GM11168 (cell line): ENCODE data around the gene RAN.
"Not testable (repeated sequence)": the region's sequence is repeated elsewhere in the genome, so short reads cannot be mapped to it uniquely, and the experiment has no call there.

ENCODE experiments used
- in situ Hi-C: fragments of 300-500 bp; cut with MboI; formaldehyde crosslinking; loops from one replicate; pipeline ENCODE4 v1.12.0; 2022; ENCODE audit warnings: low sequenced_read_pairs; ENCODE audit not compliant: unreplicated experiment

Gene RAN

GRCh38 chr12:130876758-130877157 lies 4.9 kb downstream of the RAN start:
- in situ Hi-C loops = no loop called here

DNA sequence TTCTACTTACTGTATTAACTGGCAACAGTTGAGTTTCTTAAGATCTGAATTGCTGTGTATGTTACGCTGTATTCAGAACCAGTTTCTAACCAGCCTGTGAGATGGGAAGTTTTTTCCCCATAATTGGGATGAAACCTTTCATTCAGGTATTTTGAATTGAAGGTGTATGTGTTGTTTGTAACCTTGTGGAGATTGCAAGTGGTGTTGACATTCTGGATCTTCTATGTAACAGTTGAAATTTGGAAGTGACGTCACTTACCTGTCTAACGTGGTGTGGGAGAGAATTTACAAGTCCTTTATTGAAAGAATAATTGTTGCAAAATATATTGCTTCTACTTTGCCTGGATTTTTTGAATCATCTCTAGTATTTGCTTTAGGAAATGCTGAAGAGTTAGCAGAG lies 5.5 kb downstream of the RAN start:
- in situ Hi-C loops = no loop called here

- in situ Hi-C loops = no loop called here
Observed at GRCh38 chr12:130878193-130879185, 6.6 kb downstream of the RAN start.

GRCh38 chr12:130879212-130879686 lies 7.4 kb downstream of the RAN start:
- in situ Hi-C loops = no loop called here

- in situ Hi-C loops = no loop called here
Observed at GRCh38 chr12:130879781-130880389, 8.0 kb downstream of the RAN start.

GRCh38 chr12:130880411-130880885 lies 8.6 kb downstream of the RAN start:
- in situ Hi-C loops = no loop called here

DNA sequence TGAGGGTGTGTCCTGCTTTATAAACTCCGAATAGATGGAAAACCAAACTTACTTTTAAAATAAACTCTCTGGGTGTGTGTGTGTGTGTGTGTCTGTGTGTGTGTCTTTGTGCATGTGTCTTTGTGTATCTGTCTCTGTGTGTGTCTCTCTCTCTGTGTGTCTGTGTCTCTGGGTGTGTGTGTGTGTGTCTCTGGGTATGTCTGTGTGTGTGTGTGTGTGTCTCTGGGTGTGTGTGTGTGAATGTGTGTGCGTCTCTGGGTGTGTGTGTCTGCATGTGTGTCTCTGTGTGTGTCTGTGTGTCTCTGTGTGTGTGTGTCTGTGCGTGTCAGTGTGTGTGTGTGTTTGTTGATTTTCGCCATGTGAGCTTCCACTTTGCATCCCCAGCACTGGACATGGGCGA lies 9.2 kb downstream of the RAN start:
- in situ Hi-C loops = no loop called here

DNA sequence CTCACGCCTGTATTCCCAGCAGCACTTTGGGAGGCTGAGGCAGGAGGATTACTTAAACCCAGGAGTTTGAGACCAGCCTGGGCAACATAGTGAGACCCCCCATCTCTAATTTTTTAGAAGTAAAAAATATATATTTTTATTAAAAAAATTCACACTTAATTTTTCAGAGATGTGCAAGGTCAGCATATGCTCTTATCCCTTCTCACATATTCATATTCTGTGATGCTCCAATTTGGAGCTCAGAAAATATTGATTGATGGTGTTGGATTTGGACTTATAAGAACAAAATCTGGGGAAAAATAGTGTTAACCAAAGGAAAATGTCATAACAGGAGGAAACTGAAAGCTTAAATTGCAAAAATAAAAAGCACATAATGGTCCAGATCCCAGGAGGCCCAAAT lies 9.7 kb downstream of the RAN start:
- in situ Hi-C loops = no loop called here

DNA sequence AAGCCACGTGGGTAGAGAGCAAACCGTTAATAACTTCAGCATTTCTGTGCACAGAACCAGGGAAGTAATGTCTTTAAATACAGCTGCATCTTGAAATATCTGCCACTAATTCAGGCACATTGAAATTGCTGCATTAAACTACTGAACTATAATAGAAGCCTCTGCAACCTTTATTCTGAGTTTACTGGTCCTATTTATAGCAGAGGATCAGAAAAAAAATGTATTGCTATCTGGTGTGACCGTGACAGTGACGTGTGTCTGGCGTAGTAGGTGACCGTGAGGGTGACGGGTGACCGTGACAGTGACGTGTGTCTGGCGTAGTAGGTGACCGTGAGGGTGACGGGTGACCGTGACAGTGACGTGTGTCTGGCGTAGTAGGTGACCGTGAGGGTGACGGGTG lies 15.3 kb downstream of the RAN start:
- in situ Hi-C loops = not testable (repeated sequence)

GRCh38 chr12:130904064-130904463 lies 32.2 kb downstream of the RAN start:
- in situ Hi-C loops = no loop called here

DNA sequence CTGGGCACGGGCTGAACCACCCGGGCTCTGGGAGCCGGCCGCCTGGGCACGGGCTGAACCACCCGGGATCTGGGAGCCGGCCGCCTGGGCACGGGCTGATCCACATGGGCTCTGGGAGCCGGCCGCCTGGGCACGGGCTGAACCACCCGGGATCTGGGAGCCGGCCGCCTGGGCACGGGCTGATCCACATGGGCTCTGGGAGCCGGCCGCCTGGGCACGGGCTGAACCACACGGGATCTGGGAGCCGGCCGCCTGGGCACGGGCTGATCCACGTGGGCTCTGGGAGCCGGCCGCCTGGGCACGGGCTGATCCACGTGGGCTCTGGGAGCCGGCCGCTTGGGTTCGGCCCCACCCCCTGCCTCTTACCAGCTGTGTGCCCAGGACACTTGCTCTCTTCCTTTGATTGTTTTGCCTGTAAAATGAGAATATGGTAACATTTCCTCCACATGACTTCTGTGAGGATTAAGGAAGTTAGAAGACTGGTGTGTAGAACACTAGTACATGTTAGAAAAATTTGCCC lies 33.1 kb downstream of the RAN start:
- in situ Hi-C loops = not testable (repeated sequence)

GRCh38 chr12:130909111-130909510 lies 37.2 kb downstream of the RAN start:
- in situ Hi-C loops = no loop called here

DNA sequence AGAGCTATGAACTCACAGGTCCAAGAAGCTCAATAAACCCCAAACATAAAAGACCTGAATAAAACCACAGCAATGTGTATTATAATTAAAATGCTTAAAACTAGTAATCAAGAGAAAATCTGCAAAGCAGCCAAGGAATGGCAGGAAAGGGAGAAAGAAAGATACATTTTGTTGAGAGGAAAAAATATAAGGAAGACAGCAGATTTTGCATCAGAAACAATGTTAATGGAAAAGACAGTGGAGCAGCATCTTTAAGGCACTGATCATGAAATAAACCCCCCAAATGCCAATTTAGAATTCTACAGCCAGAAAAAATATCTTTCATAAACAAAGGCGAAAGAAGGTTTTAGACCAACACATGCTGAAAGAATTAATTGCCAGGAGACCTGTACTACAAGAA lies 39.3 kb downstream of the RAN start:
- in situ Hi-C loops = no loop called here

- in situ Hi-C loops = no loop called here
Observed at GRCh38 chr12:130911933-130912332, 40.1 kb downstream of the RAN start.

DNA sequence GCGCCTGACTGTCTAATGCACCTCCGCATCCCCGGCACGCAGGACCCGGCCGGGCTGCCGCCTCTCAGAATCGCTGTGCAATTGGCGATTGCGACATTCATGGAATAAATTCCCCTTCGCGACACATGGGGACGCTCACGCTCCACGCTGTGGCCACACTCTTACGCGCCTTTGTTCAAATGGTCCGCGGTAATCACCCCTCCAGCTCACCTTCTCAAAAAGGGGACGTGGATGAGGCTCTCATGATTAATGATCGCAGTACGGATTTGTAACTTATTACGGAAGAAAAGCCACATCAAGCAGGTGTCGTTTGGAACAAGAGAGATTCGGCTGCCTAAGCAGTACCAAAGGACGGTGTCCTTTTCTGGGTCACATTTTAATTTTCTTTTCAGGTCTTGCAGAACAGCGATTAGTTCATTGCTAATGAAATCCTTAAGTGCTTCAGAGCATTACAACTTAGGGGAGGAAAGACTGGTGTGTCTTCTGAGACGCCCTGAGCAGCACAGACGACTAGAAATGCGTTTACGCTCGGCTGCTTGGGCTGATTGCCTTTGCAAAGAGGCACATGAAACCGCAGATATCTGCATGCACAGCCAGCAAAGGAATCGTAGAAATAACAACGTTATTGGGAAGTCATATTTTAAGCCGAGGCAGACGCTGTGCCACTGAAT lies 44.5 kb downstream of the RAN start:
- in situ Hi-C loops = no loop called here

DNA sequence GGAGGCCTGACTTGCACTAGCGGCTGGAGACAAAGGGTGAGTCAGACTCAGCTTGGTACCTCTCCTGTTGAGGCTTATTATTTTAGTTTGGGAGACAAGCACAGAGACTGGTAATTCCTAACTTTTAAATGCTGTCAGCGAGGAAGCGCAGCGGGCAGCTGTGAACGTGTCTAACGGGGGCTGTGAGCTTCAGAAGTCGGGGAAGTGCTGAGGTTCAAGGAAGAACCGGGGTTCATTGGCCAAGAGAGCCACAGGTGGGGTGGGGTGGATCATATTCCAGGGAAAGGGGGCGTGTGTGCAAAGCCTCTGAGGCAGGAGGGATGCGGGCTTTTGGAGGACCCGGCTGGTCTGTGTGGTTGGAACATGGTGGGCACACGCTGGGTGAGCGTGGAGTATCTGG lies 45.7 kb downstream of the RAN start:
- in situ Hi-C loops = no loop called here

DNA sequence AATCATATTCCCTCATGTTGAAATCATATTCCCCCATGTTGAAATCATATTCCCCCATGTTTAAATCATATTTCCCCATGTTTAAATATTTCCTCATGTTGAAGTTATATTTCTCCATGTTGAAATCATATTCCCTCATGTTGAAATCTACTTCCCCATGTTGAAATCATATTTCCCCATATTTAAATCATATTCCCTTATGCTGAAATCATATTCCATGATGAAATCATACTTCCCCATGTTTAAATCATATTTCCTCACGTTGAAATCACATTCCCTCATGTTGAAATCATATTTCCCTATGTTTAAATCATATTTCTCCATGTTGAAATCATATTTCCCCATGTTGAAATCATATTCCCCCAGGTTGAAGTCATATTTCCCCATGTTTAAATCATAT lies 47.2 kb downstream of the RAN start:
- in situ Hi-C loops = no loop called here

DNA sequence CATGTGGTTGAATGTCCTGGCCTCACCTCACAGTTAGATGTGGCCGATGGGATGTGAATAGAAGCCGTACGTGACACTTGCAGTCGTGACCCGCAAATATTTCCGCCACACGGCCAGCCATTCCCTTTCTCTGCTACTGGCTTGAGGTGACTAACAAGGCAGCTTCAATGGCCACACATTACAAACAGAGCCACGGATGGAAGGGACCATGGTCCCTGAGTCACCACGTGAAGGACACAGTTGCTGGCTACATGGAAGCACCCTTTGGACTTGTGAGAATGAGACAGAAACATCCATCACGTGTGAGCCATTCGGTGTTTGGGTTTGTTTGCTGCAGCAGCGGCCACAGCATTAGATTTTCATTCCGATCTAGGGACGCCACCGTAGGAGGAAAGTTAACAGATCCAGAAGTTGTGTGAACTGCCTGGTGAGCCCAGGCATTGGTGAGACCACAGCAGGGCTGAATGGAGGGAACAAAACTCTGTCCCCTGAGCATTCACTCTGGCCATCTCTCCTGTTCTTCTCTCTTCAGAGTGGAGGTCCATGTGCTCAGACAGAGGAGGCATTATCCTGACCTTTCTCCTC lies 48.3 kb downstream of the RAN start:
- in situ Hi-C loops = no loop called here

DNA sequence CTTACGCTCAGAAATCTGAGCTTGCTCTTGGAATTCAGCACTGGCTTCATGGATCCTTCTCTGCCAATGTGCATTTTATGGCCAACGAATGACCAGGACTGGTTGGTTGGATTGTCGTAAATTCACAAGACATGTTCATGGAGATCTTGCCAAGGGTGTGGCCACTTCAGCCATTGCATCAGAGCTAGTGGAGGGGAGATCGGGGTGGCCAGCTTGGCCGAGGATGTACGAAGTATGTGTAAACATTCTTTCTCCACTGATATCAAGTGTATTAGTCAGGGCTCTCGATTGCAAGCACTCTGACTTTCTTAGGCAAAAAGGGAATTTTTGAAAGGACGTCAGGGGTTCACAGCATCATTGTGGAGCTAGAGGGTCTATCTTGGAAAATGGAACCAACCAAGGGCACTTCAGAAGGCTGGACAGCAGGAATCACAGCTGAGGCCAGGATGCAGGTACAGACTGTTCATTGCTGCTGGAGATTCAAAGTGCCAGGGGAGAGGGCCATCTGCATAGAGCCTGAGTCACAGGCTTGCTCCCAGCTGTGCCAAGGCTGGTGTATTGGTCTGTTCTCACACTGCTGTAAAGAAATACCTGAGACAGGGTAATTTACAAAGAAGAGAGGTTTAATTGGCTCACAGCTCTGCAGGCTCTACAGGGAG lies 49.0 kb downstream of the RAN start:
- in situ Hi-C loops = no loop called here

GRCh38 chr12:130922511-130922953 lies 50.7 kb downstream of the RAN start:
- in situ Hi-C loops = no loop called here
